Keratinocyte (primary cell): ENCODE measurements around the gene PLS3. TPM values are rescaled to one million over a fixed set of nuclear protein-coding genes. Genes with fewer than 3 reads are reported as not detected.
A peak's percentile ranks its signal among the peaks of the same experiment; 100 is the strongest.

Experiments
- DNase-seq: peaks from one replicate; pipeline ENCODE4 v3.0.0-alpha.2; 2011; ENCODE audit warnings: low read depth, missing footprints, low spot score
- FAIRE-seq: peaks from 2 replicates; lab custom pipeline; 2011; peaks lifted over from hg19 to GRCh38; lab: Jason Lieb, UNC
- H2AFZ ChIP-seq: 2 replicates; pipeline ENCODE4 v1.6.0; 2012; ENCODE audit warnings: low read length, control low read depth, inconsistent platforms; ENCODE audit not compliant: control insufficient read depth
- H3K27ac ChIP-seq: 2 replicates; pipeline ENCODE4 v1.5.1; 2011; ENCODE audit warnings: low read length; ENCODE audit not compliant: control insufficient read depth, insufficient read depth
- H3K27me3 ChIP-seq: 3 replicates; pipeline ENCODE4 v1.6.0; 2011; ENCODE audit warnings: low read length; ENCODE audit not compliant: control insufficient read depth, insufficient read depth; ENCODE audit errors: extremely low read depth
- H3K36me3 ChIP-seq, 2 experiments: 2 replicates in 1 of 2; 3 replicates in 1 of 2; pipeline ENCODE4 v1.5.1; 2011; ENCODE audit warnings: low read length in 2 of 2, mild to moderate bottlenecking in 1 of 2; ENCODE audit not compliant: control insufficient read depth in 2 of 2, insufficient read depth in 2 of 2; ENCODE audit errors: extremely low read depth in 1 of 2
- H3K4me1 ChIP-seq: 3 replicates; pipeline ENCODE4 v1.5.1; 2011; ENCODE audit warnings: low read length; ENCODE audit not compliant: control insufficient read depth, insufficient read depth; ENCODE audit errors: extremely low read depth
- H3K4me2 ChIP-seq: 3 replicates; pipeline ENCODE4 v1.6.0; 2011; ENCODE audit warnings: low read depth, low read length; ENCODE audit not compliant: control insufficient read depth, insufficient read depth; ENCODE audit errors: extremely low read depth
- H3K4me3 ChIP-seq, 3 experiments: fragments of 200-600 bp in 1 of 3; sonication (generic) in 1 of 3; 2 replicates in 2 of 3; 3 replicates in 1 of 3; pipeline ENCODE4 v1.5.1; 2011 to 2016; ENCODE audit warnings: low read length in 3 of 3, mild to moderate bottlenecking in 3 of 3, control low read depth in 2 of 3, inconsistent platforms in 1 of 3, low read depth in 1 of 3, mixed read lengths in 1 of 3, mixed run types in 1 of 3, moderate library complexity in 1 of 3; ENCODE audit not compliant: control insufficient read depth in 2 of 3, insufficient read depth in 2 of 3; ENCODE audit errors: extremely low read depth in 1 of 3
- H3K79me2 ChIP-seq: 2 replicates; pipeline ENCODE4 v1.6.0; 2012; ENCODE audit warnings: low read length; ENCODE audit not compliant: control insufficient read depth, insufficient read depth
- H3K9ac ChIP-seq: 3 replicates; pipeline ENCODE4 v1.6.0; 2011; ENCODE audit warnings: low read length; ENCODE audit not compliant: control insufficient read depth, insufficient read depth; ENCODE audit errors: extremely low read depth
- H3K9me1 ChIP-seq: 3 replicates; pipeline ENCODE4 v1.6.0; 2011; ENCODE audit warnings: low read length; ENCODE audit not compliant: control insufficient read depth, insufficient read depth; ENCODE audit errors: extremely low read depth
- H3K9me3 ChIP-seq: 2 replicates; pipeline ENCODE4 v1.5.1; 2012; ENCODE audit warnings: low read depth, low read length; ENCODE audit not compliant: control insufficient read depth
- H4K20me1 ChIP-seq: 3 replicates; pipeline ENCODE4 v1.6.0; 2011; ENCODE audit warnings: low read length; ENCODE audit not compliant: control insufficient read depth, insufficient read depth; ENCODE audit errors: extremely low read depth
- CTCF ChIP-seq, 3 experiments: IDR thresholded peaks in 1 of 3; conservative IDR thresholded peaks in 1 of 3; optimal IDR thresholded peaks in 1 of 3; 2 replicates in 2 of 3; 3 replicates in 1 of 3; pipeline versions ENCODE3 to v1.5.1; 2011; ENCODE audit warnings: low read length in 3 of 3, mild to moderate bottlenecking in 3 of 3, moderate library complexity in 2 of 3, control low read depth in 1 of 3, inconsistent platforms in 1 of 3; ENCODE audit not compliant: insufficient read depth in 2 of 3; ENCODE audit errors: extremely low read depth in 1 of 3
- EZH2 ChIP-seq: IDR thresholded peaks from one replicate; pipeline ENCODE4 v1.6.1; 2012; ENCODE audit warnings: inconsistent platforms, mild to moderate bottlenecking, low read length, moderate library complexity
- dilution Hi-C: fragments of 300-500 bp; cut with MboI; formaldehyde crosslinking; loops from one replicate; pipeline ENCODE4 v1.7.0; 2020; ENCODE audit warnings: low sequenced_read_pairs; ENCODE audit not compliant: extremely low pct_ligation_motif_present
- polyA plus RNA-seq, 5 experiments: library from polyadenylated mRNA; depleted of rRNA in 3 of 5; stranded (reverse) in 3 of 5; stranded (forward) in 1 of 5; unstranded in 1 of 5; fragments of >200 nt; gene quantifications; 1 replicate in 1 of 5; 2 replicates in 3 of 5; 3 replicates in 1 of 5; pipeline versions ENCODE4 v1.2.1 to v1.2.3, GENCODE V29; 2011 to 2012; ENCODE audit warnings: missing spikeins in 2 of 5, low read depth in 1 of 5, low replicate concordance in 1 of 5

PLS3 gene
- polyA plus RNA-seq, 1 donor (not counting 4 experiments of a cell fraction or from before 2014, with no cell fraction given): 457 TPM

- H3K4me1 ChIP-seq: peaks cover 18% of the 10 kb centered on the region
- no peak for TF ChIP-seq EZH2
- TF ChIP-seq CTCF (optimal IDR thresholded peaks at IDR 0.05 in 1 of 3, IDR thresholded peaks at IDR 0.05 in 1 of 3, conservative IDR thresholded peaks at IDR 0.05 in 1 of 3; ENCODE audit: extremely low read depth in 1 of 3, insufficient read depth in 2 of 3, low read length in 3 of 3): no peak
- H3K9me1 ChIP-seq: no peaks in the 10 kb centered on the region
- H3K79me2 ChIP-seq: peaks cover 12% of the 10 kb centered on the region
- peak overlapping the region; percentile 31 for H3K9ac ChIP-seq
- FAIRE-seq (peak; percentile 32), DNase-seq (no peak)
- H3K9me3 ChIP-seq: no peaks in the 10 kb centered on the region
- H3K27me3 ChIP-seq: no peaks in the 10 kb centered on the region
- dilution Hi-C loops: no loop called here
- peaks cover 3% of the 10 kb centered on the region for H4K20me1 ChIP-seq
- H3K27ac ChIP-seq: peak overlapping the region; percentile 66
- H2AFZ ChIP-seq: no peak overlapping the region
- peak overlapping the region; percentile 55 for H3K4me2 ChIP-seq
- H3K36me3 ChIP-seq: peaks cover 0 to 2% of the 10 kb centered on the region in 2 experiments
- peak overlapping the region in 1 of 3 experiments; percentile 3 for H3K4me3 ChIP-seq
Measured at GRCh38 chrX:115624916-115625315, 63.9 kb downstream of the PLS3 start.

DNA sequence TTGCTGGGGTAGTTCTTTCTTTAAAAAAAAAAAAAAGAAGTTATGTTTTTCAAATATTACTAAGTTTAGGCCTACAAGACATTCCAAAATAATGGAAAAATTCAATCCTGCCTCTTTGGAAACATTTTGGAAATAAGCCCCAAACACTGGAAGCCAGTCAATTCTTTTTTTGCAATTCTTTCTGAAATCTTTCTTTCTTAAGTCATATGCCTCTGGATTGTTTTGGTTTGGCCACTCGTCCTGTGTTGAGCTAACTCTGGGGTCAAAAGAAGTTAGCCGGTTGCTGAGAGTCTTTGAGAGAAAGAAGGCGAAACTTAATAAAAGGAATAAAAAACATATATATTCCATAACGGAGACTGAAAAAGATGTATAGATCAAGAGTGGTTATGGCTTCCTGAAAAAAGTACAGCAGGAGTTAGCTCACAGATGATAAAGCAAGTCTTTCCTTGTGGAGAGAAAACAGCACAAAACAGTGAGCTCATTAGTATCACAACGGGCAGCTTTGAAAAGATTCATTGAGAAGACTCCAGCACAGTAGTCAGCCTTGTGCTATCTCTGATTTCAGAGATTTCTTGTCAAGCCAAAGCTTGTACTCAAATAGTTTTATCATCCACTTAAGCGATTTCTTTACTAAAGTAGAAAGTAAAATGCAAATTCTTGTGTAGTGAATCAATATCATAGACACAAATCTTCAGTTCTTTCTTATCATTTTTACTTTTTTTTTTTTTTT, 64.8 kb downstream of the PLS3 start:
- Histone ChIP-seq H3K27me3 (no peaks in the 10 kb centered on the region), H3K9ac (peak overlapping the region; percentile 31), H3K27ac (peak overlapping the region; percentile 66), H3K9me1 (no peaks in the 10 kb centered on the region), H3K4me3 (peak overlapping the region in 1 of 3 experiments; percentile 12), H3K79me2 (peaks cover 6% of the 10 kb centered on the region), H2AFZ (no peak overlapping the region), H3K9me3 (no peaks in the 10 kb centered on the region), H4K20me1 (no peaks in the 10 kb centered on the region), H3K36me3 (peaks cover 2 to 6% of the 10 kb centered on the region in 2 experiments), H3K4me2 (peak overlapping the region; percentile 55), H3K4me1 (peaks cover 18% of the 10 kb centered on the region)
- dilution Hi-C loops: no loop called here
- TF ChIP-seq EZH2 (no peak), CTCF (optimal IDR thresholded peaks at IDR 0.05 in 1 of 3, IDR thresholded peaks at IDR 0.05 in 1 of 3, conservative IDR thresholded peaks at IDR 0.05 in 1 of 3; ENCODE audit: extremely low read depth in 1 of 3, insufficient read depth in 2 of 3, low read length in 3 of 3) (no peak)
- no peak for DNase-seq
- FAIRE-seq: peak; percentile 73
